HG02623 (cell line): ENCODE measurements around the gene SETBP1.

Source experiments
- ATAC-seq: cut with Tn5 transposase; IDR thresholded peaks from one replicate; pipeline ENCODE4 v1.9.1; 2021; ENCODE audit warnings: moderate library complexity; ENCODE audit not compliant: unreplicated experiment

The SETBP1 gene

DNA sequence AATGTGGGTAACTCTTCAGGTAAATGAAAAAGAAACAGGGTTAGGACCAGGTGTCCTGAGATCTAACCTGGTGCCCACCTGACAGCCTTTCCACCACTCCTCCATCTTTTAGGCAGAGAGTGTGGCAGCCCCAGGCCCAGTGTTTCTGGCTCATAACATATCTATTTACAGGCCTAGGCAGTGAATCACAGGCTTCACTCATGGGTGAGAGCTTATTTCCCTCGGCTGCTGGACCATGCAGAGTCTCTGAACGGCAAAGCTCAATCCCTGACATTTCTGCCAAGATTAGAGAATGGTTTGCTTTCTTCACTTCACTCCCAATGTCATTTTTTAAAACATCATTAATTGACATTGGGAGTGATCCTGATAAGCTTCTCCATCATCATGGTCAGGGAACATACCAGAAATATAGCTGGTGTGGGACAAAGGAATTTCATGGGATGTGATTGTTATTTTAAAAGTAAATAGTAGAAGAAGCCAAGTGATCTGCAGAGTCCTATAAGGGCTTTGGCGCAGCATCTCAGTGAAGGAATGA is 323.9 kb downstream of the SETBP1 start:
- no peak for ATAC-seq

GRCh38 chr18:45006934-45007333 is 326.2 kb downstream of the SETBP1 start:
- no peak for ATAC-seq

DNA sequence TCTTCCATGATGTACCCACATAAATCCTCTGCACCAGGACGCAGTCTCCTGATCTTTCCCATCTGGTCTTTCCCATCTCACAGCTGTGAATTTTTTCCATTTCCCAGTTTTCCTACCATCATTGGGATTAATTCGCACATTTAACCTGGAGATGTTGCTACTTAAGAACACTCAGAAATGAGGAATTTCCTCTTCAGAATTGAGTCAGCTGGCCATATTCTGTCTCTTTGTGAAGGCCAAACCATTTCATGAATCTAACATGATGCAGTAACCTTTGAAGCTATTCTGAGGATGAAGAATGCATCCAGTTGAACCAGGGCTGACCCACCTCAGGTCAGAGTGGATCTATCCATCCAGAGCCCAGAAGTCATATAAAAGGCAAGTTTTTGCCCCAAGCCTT is 326.8 kb downstream of the SETBP1 start:
- no peak for ATAC-seq

DNA sequence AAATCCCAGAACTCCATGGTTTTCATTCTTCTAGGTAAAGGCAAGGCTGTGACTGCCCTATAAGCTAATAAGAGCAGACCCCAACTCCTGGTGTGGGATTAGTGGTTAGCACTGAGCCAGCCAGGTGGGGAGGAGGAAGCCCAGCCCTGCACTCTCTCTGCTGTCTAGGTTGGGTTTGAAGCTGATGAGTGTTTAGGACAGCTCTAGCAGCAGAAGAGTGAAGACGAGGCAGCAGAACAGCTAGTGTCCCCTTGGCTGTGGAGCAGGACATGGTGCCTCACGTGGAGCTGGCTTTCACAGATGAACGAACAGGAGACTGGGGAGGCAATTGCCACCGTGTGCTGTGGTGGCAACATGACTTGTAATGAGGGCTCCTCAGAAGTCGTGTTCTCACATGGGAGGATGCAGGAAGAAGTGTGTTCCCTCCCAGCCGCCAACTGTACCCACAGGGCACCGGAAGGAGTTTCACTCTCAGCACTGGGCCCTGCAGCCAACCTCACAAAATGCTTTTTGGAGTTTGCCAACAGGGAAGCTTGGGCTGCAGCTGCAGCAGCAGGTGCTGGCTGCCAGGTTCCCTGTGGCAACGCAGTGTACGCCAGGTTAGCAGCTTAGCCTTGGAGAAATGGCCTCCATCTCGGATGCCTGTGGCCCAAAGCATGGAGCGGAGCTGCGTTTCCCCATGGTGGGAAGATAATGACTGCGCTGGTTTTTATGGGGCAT is 328.2 kb downstream of the SETBP1 start:
- ATAC-seq = no peak

DNA sequence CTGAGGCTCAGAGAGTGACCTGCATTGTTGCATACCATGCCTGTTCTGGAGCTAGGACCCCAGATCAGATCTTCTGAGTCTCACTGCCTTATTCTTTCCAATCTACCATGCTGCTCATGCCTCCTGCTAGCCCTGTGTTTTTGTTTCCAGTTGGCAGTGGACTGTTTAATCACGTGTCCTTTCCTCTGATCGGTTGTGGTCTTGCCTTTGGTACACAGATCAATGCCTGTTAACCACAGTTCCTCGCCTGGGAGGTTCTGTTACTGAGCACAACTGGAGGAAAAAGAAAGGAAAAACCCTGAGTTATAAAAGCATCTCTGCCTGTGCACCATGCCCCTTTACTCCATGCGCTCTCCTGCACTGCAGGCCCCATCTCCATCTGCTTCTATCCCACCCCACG is 329.1 kb downstream of the SETBP1 start:
- ATAC-seq = no peak

DNA sequence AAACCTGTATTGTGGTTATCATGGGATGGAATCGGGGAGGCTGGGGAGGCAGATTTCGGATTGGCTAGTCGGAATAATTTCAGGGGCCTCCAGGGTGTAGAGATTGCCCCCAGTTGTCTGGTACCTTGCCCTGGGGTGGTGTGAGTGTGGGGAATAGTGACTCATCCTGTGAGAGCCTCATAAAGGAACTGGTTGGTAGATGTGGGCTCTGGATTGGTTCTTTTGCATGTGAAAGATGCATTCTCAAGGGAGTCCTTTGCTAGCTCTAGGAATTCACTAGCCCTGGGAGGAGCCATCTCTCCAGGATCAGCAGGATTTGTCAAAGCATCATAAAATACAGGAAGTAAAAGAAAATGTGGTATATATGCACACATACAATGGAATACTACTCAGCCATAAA is 331.6 kb downstream of the SETBP1 start:
- no peak for ATAC-seq

DNA sequence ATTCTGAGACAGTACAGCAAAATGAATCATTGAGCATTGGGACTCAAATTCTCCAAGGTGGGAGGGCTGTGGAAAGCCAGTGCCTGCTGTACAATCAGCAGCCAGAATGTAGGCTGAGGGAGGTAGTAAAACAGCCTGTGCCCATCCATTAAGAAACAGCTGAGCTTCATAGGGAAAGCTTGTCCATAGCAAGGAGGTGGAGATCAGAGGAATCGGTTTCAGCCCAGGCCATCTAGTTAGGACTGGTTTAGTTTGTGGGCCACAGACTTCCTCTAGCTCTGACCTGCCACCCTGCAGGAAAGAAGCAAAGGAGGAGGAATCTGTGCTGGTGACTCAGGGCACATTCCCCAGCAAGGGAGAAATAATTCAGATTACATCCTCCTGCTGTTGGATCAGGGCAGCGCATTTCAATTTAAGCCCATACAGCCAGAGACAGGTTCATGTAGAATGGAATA is 333.4 kb downstream of the SETBP1 start:
- no peak for ATAC-seq

DNA sequence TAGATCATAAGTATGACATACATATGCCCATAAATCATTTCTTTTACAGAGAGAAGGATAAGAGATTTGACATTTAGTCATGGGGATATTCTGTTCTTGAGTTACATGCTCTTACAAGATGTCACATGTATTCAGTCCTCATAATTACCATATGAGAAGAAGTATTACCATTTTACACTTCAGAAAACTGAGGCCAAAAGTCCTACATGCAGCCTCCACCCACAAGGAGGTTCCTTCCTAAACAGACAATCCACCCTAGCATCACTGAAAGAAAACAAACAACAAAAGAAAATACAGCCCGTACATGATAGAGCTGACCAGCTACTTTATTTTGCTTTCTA is 335.1 kb downstream of the SETBP1 start:
- no peak for ATAC-seq

DNA sequence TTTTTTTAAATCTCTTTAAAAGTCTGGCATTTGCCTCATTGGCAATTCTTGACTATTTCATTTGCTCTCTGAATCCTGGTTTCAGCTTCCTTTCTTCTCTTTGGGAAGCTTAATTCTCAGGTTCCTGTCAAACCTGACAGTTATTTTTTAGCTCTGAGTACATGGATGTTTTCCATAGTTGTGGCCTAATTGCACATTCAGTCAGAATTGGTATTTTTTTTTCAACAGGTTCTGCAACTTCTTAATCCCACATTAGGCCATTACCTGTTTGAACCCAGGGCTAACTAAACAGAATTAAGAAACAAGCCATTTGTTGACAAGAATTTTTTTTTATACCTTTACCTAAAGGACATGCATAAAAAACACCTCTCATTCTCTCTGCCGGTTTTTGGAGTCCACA is 338.8 kb downstream of the SETBP1 start:
- ATAC-seq = no peak

GRCh38 chr18:45023519-45023918 is 342.8 kb downstream of the SETBP1 start:
- ATAC-seq = no peak

DNA sequence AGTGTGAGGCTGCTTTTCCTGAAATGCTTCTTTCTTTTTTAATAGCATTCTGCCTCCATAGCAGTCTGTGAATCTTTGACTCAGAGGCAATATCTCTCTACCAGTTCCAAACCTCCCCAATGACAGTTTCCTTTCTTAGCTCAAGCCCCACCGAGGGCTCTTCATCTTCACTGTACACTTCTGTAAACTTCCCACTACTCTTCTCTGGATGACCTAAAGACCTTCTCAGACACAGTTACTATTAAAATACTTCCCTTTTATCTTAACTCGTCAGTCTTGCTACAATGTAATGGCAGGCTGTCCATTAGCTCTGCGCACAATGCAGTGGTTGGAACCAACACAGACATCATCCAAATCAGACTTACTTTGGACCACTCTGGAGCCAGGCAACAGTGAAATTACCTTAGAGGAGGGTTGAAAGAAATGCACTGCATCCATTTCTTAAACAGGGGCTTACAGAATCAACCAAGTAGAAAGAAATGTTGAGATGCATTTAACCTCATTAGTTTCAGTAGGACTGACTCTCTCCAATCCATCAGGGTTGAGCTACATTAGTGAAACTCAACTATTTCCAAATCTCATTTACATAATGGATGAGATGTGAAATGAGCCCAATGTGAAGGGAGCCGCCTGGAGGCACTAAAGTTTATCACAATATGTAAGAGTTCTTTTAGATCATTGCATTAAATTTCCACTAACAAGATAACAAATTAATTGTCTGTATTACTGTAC is 343.8 kb downstream of the SETBP1 start:
- no peak for ATAC-seq

- ATAC-seq = no peak
These were observed 344.4 kb downstream of the SETBP1 start for GRCh38 chr18:45025089-45025450.

DNA sequence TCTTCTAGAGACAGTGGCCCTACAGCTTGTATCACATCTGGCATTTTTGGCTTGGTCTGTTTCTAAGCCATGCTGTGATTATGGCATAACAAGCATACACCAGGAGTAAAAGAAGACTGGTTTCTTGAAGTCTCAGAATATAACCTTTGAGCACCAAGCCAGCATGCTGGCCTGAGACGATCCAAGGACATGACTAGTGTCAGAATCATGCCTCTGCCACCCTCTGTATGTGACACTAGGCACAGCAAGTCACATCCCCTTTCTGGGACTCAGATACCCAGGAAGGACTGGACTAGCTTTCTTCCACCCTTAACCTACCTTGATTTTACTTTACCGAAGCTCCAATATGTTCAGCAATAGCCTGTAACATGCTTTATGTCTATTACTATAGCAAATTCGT is 345.5 kb downstream of the SETBP1 start:
- no peak for ATAC-seq

- ATAC-seq = no peak
These were observed 353.5 kb downstream of the SETBP1 start for GRCh38 chr18:45034179-45034578.

GRCh38 chr18:45037618-45038017 is 356.9 kb downstream of the SETBP1 start:
- no peak for ATAC-seq

DNA sequence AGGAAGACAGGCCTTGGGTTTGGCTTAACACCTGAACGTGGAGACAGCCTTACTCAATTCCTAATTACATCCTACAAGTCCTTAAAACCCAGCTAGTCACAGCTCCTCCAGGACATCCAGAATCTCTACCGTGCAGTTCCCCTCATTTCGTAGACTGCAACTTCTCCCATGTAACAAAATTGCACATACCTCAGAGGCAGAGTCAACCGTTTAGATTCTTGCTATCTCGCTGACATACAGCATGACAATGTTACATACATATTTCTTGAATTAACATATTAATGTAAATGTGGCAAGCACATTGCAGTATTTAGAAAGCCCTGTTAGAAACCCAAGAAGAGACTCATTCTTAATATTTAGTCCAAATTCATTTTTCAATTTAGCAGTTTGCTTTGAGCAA is 358.7 kb downstream of the SETBP1 start:
- ATAC-seq = no peak

DNA sequence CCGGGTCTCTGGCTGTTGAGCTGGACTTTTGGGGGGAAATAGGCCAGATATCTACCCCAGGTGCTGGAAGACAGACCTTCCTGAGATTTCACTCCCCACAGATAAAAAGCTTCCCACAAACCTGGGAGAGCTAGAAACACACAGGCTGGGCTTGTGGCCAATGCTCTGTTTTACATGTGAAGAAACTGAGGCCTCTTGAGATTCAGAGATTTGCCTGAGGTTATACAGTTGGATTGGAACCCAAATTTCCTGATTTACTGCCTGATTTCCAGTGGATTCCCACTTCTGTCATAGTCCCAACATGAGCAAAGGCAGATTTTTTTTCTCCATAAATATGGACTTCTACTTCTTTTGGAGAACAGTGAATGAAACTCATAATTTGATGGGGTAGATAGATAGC is 360.2 kb downstream of the SETBP1 start:
- no peak for ATAC-seq

GRCh38 chr18:45044787-45045186 is 364.1 kb downstream of the SETBP1 start:
- no peak for ATAC-seq

DNA sequence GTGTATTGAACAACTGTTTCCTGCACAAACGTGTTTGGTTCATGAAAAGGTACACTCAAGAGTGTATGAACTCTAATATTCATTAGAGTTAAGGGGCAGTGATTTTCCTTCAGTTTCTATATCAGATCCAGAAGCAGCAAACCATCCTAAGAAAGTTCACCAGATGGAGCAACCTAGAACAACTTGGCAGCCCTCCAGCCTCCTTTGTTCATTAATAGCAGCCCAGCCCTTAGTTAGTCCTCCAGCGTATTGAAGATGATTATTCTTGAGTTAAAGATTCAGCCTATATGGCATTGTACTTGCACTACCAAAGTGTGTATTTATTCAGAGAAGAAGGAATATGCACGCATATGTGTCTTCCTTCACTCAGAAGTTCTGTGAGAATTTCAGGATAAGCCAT is 365.5 kb downstream of the SETBP1 start:
- no peak for ATAC-seq

DNA sequence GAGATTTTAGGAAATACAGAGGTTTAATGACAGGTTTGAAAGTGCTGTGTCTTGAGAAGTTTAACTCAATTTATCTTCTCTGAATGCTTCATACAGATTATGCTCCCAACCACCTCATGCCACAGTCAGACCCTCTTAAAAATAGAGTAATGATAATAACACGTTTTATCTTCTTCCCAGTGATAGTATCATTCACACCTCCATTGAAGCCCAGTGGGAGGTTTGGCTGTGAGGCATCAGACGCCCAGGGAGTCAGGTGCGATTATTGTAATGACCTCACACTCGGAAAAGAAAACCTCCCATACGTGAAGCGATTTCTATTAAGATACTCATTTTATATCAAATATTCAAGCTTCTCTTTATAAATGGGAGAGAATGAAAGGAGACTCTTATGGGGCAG is 366.3 kb downstream of the SETBP1 start:
- no peak for ATAC-seq

DNA sequence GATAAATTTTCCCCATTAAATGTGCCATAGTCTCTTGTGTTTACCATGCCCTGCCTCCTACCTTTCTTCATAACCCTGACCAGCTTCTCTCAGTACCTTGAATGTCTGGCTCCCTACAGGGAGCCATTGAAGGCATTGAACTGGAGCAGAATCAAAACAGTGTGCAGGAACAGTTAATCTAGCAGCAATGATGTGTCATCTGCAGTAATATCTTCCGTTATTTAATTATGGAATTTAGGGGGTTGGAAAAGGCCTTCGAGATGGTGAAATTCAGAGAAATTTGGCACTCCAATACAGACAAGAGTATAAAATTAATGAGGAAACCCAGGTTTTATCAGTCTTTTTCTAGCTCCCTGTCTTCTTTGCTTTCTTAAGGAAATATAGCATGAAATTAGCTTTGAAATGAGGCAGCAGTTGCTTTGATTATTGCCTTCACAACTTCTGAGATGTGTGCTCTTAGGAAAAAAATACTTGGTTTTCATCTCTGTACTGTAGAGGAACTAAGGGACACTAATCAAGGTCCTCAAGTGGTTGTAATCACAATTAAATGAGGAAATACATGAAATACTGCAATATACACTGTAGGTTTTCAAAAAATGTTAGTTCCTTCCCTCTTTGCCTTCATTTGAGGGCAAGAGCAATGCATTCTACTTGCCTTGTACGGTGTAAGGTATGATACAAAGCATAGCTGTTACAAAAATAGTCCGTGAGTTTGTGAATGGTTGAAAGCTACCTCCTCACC is 369.1 kb downstream of the SETBP1 start:
- no peak for ATAC-seq
